ENCODE data around the gene TRMT61B.

TRMT61B gene

GRCh38 chr2:28869494-28870145, 489 bp downstream of the TRMT61B start:
- peak; percentile 21 for DNase-seq (ENCODE audit: low read depth)
- peak overlapping the region; percentile 94 for H3K4me3 ChIP-seq (ENCODE audit: low read depth, low read length)
- no peak for TF ChIP-seq CTCF (conservative IDR thresholded peaks at IDR 0.05; ENCODE audit: low read depth, low read length)

- no peak for DNase-seq (ENCODE audit: low read depth)
- TF ChIP-seq CTCF (conservative IDR thresholded peaks at IDR 0.05; ENCODE audit: low read depth, low read length) = no peak
- peak overlapping the region; percentile 22 for H3K4me3 ChIP-seq (ENCODE audit: low read depth, low read length)
Measured at GRCh38 chr2:28868611-28869010, 1.5 kb downstream of the TRMT61B start.

- no peak for TF ChIP-seq CTCF (conservative IDR thresholded peaks at IDR 0.05; ENCODE audit: low read depth, low read length)
- DNase-seq (ENCODE audit: low read depth) = no peak
- no peak overlapping the region for H3K4me3 ChIP-seq (ENCODE audit: low read depth, low read length)
Measured at GRCh38 chr2:28855977-28856376, 14.1 kb downstream of the TRMT61B start.

- no peak for DNase-seq (ENCODE audit: low read depth)
- no peak for TF ChIP-seq CTCF (conservative IDR thresholded peaks at IDR 0.05; ENCODE audit: low read depth, low read length)
- no peak overlapping the region for H3K4me3 ChIP-seq (ENCODE audit: low read depth, low read length)
Measured at GRCh38 chr2:28855193-28855592, 14.9 kb downstream of the TRMT61B start.

- no peak for TF ChIP-seq CTCF (conservative IDR thresholded peaks at IDR 0.05; ENCODE audit: low read depth, low read length)
- no peak overlapping the region for H3K4me3 ChIP-seq (ENCODE audit: low read depth, low read length)
- peak; percentile 52 for DNase-seq (ENCODE audit: low read depth)
Measured at GRCh38 chr2:28842042-28842441, 28.1 kb downstream of the TRMT61B start.

GRCh38 chr2:28838971-28839370, 31.1 kb downstream of the TRMT61B start:
- DNase-seq (ENCODE audit: low read depth) = no peak
- H3K4me3 ChIP-seq (ENCODE audit: low read depth, low read length) = no peak overlapping the region
- no peak for TF ChIP-seq CTCF (conservative IDR thresholded peaks at IDR 0.05; ENCODE audit: low read depth, low read length)

GRCh38 chr2:28835781-28836180, 34.3 kb downstream of the TRMT61B start:
- DNase-seq (ENCODE audit: low read depth) = peak; percentile 10
- no peak for TF ChIP-seq CTCF (conservative IDR thresholded peaks at IDR 0.05; ENCODE audit: low read depth, low read length)
- H3K4me3 ChIP-seq (ENCODE audit: low read depth, low read length) = no peak overlapping the region
